Central memory CD8-positive, alpha-beta T cell (primary cell): ENCODE results near the gene ARL6.
"Not testable (repeated sequence)": the region's sequence is repeated elsewhere in the genome, so short reads cannot be mapped to it uniquely, and the experiment has no call there.

Source experiments
- ATAC-seq: fragments of 150-1000 bp; cut with Tn5 transposase; replicated peaks from 2 replicates; pipeline ENCODE4 v1.10.0; 2022; ENCODE audit warnings: mild to moderate bottlenecking, moderate FRiP score, moderate number of reproducible peaks; ENCODE audit not compliant: poor library complexity, severe bottlenecking; ENCODE audit errors: extremely low read depth
- DNase-seq, 2 donors: peaks; one replicate each; pipeline ENCODE4 v3.0.0; 2021; ENCODE audit warnings: low spot score in 2 of 2
- H3K27ac Mint-ChIP-seq: one replicate; pipeline ENCODE4 v1.8.0; 2022; ENCODE audit warnings: low read depth, mild to moderate bottlenecking, moderate library complexity, mixed read lengths
- H3K27me3 Mint-ChIP-seq: one replicate; pipeline ENCODE4 v1.8.0; 2022; ENCODE audit warnings: mixed read lengths
- H3K36me3 Mint-ChIP-seq: one replicate; pipeline ENCODE4 v1.8.0; 2022; ENCODE audit warnings: mild to moderate bottlenecking, moderate library complexity, mixed read lengths; ENCODE audit not compliant: insufficient read depth
- H3K4me1 Mint-ChIP-seq: one replicate; pipeline ENCODE4 v1.8.0; 2022; ENCODE audit warnings: mixed read lengths
- H3K4me3 Mint-ChIP-seq: one replicate; pipeline ENCODE4 v1.8.0; 2022; ENCODE audit warnings: mild to moderate bottlenecking, moderate library complexity, mixed read lengths
- H3K9me3 Mint-ChIP-seq: one replicate; pipeline ENCODE4 v1.8.0; 2022; ENCODE audit warnings: mixed read lengths

Gene ARL6

GRCh38 chr3:97823046-97824004 is 58.8 kb downstream of the ARL6 start:
- Mint-ChIP-seq H3K27ac (peak overlapping the region; percentile 87), H3K27me3 (peaks cover 13% of the 10 kb centered on the region), H3K4me3 (peak overlapping the region; percentile 90), H3K4me1 (peaks cover 21% of the 10 kb centered on the region), H3K9me3 (no peaks in the 10 kb centered on the region), H3K36me3 (peaks cover 8% of the 10 kb centered on the region)
- ATAC-seq (no peak), DNase-seq (no peak)

- peaks cover 21% of the 10 kb centered on the region for H3K4me1 Mint-ChIP-seq
- DNase-seq (no peak), ATAC-seq (no peak)
- peaks cover 13% of the 10 kb centered on the region for H3K27me3 Mint-ChIP-seq
- H3K36me3 Mint-ChIP-seq, result peaks cover 8% of the 10 kb centered on the region
- H3K4me3 Mint-ChIP-seq, result no peak overlapping the region
- H3K9me3 Mint-ChIP-seq, result no peaks in the 10 kb centered on the region
- H3K27ac Mint-ChIP-seq, result no peak overlapping the region
Measured at GRCh38 chr3:97825101-97825500, 60.5 kb downstream of the ARL6 start.

GRCh38 chr3:97827741-97828471 is 63.3 kb downstream of the ARL6 start:
- ATAC-seq, result no peak
- Mint-ChIP-seq H3K4me1 (peaks cover 5% of the 10 kb centered on the region), H3K9me3 (no peaks in the 10 kb centered on the region), H3K27me3 (peaks cover 4% of the 10 kb centered on the region), H3K27ac (no peak overlapping the region), H3K36me3 (peaks cover 4% of the 10 kb centered on the region), H3K4me3 (no peak overlapping the region)
- DNase-seq, result no peak

GRCh38 chr3:97829198-97829597 is 64.6 kb downstream of the ARL6 start:
- H3K27me3 Mint-ChIP-seq, result no peaks in the 10 kb centered on the region
- no peaks in the 10 kb centered on the region for H3K4me1 Mint-ChIP-seq
- ATAC-seq, result no peak
- H3K36me3 Mint-ChIP-seq, result no peaks in the 10 kb centered on the region
- H3K4me3 Mint-ChIP-seq, result no peak overlapping the region
- no peaks in the 10 kb centered on the region for H3K9me3 Mint-ChIP-seq
- no peak for DNase-seq
- H3K27ac Mint-ChIP-seq, result no peak overlapping the region

- no peaks in the 10 kb centered on the region for H3K27me3 Mint-ChIP-seq
- DNase-seq (no peak), ATAC-seq (no peak)
- no peak overlapping the region for H3K4me3 Mint-ChIP-seq
- H3K9me3 Mint-ChIP-seq, result no peaks in the 10 kb centered on the region
- H3K4me1 Mint-ChIP-seq, result no peaks in the 10 kb centered on the region
- no peaks in the 10 kb centered on the region for H3K36me3 Mint-ChIP-seq
- no peak overlapping the region for H3K27ac Mint-ChIP-seq
Measured at GRCh38 chr3:97830638-97831037, 66.1 kb downstream of the ARL6 start.

- Mint-ChIP-seq H3K27ac (no peak overlapping the region), H3K4me3 (no peak overlapping the region), H3K4me1 (no peaks in the 10 kb centered on the region), H3K36me3 (no peaks in the 10 kb centered on the region), H3K27me3 (no peaks in the 10 kb centered on the region), H3K9me3 (no peaks in the 10 kb centered on the region)
- no peak for ATAC-seq
- no peak for DNase-seq
Measured at GRCh38 chr3:97831140-97831539, 66.6 kb downstream of the ARL6 start.

- H3K27me3 Mint-ChIP-seq, H3K9me3 Mint-ChIP-seq, H3K36me3 Mint-ChIP-seq, H3K4me3 Mint-ChIP-seq, ATAC-seq, H3K4me1 Mint-ChIP-seq, H3K27ac Mint-ChIP-seq, DNase-seq: not testable (repeated sequence)
Measured at GRCh38 chr3:97833184-97833583, 68.6 kb downstream of the ARL6 start.

- DNase-seq, result no peak
- ATAC-seq, result no peak
- no peak overlapping the region for H3K4me3 Mint-ChIP-seq
- peaks cover 5% of the 10 kb centered on the region for H3K4me1 Mint-ChIP-seq
- H3K9me3 Mint-ChIP-seq, result no peaks in the 10 kb centered on the region
- H3K27ac Mint-ChIP-seq, result no peak overlapping the region
- no peaks in the 10 kb centered on the region for H3K36me3 Mint-ChIP-seq
- no peaks in the 10 kb centered on the region for H3K27me3 Mint-ChIP-seq
Measured at GRCh38 chr3:97835761-97836160, 71.2 kb downstream of the ARL6 start.

- no peak for ATAC-seq
- DNase-seq, result no peak
- no peak overlapping the region for H3K4me3 Mint-ChIP-seq
- H3K27ac Mint-ChIP-seq, result no peak overlapping the region
- peaks cover 5% of the 10 kb centered on the region for H3K4me1 Mint-ChIP-seq
- H3K9me3 Mint-ChIP-seq, result no peaks in the 10 kb centered on the region
- no peaks in the 10 kb centered on the region for H3K27me3 Mint-ChIP-seq
- H3K36me3 Mint-ChIP-seq, result no peaks in the 10 kb centered on the region
Measured at GRCh38 chr3:97838393-97838792, 73.8 kb downstream of the ARL6 start.

GRCh38 chr3:97839944-97840343 is 75.4 kb downstream of the ARL6 start:
- H3K36me3 Mint-ChIP-seq, result no peaks in the 10 kb centered on the region
- ATAC-seq (no peak), DNase-seq (no peak)
- H3K9me3 Mint-ChIP-seq, result no peaks in the 10 kb centered on the region
- H3K27ac Mint-ChIP-seq, result no peak overlapping the region
- H3K27me3 Mint-ChIP-seq, result no peaks in the 10 kb centered on the region
- H3K4me1 Mint-ChIP-seq, result peaks cover 5% of the 10 kb centered on the region
- no peak overlapping the region for H3K4me3 Mint-ChIP-seq

- Mint-ChIP-seq H3K4me3 (no peak overlapping the region), H3K27ac (no peak overlapping the region), H3K27me3 (no peaks in the 10 kb centered on the region), H3K4me1 (peaks cover 5% of the 10 kb centered on the region), H3K9me3 (no peaks in the 10 kb centered on the region), H3K36me3 (no peaks in the 10 kb centered on the region)
- DNase-seq, result no peak
- ATAC-seq, result no peak
Measured at GRCh38 chr3:97841304-97841703, 76.7 kb downstream of the ARL6 start.

- Mint-ChIP-seq H3K27ac (no peak overlapping the region), H3K4me3 (no peak overlapping the region), H3K4me1 (peaks cover 5% of the 10 kb centered on the region), H3K9me3 (no peaks in the 10 kb centered on the region), H3K27me3 (no peaks in the 10 kb centered on the region), H3K36me3 (no peaks in the 10 kb centered on the region)
- no peak for ATAC-seq
- no peak for DNase-seq
Measured at GRCh38 chr3:97841956-97842355, 77.4 kb downstream of the ARL6 start.

GRCh38 chr3:97848779-97849178 is 84.2 kb downstream of the ARL6 start:
- no peaks in the 10 kb centered on the region for H3K9me3 Mint-ChIP-seq
- no peak for ATAC-seq
- DNase-seq, result no peak
- H3K27me3 Mint-ChIP-seq, result peaks cover 9% of the 10 kb centered on the region
- no peaks in the 10 kb centered on the region for H3K4me1 Mint-ChIP-seq
- H3K4me3 Mint-ChIP-seq, result no peak overlapping the region
- H3K27ac Mint-ChIP-seq, result no peak overlapping the region
- H3K36me3 Mint-ChIP-seq, result no peaks in the 10 kb centered on the region
